Measurements from ENCODE around the gene FTCDNL1. TPM values are rescaled to one million over a fixed set of nuclear protein-coding genes. Genes with fewer than 3 reads are reported as not detected.

FTCDNL1 gene
- total and polyA plus RNA-seq, 2 donors (not counting 1 experiment from before 2014, with no cell fraction given): 1.7 to 1.9 TPM

DNA sequence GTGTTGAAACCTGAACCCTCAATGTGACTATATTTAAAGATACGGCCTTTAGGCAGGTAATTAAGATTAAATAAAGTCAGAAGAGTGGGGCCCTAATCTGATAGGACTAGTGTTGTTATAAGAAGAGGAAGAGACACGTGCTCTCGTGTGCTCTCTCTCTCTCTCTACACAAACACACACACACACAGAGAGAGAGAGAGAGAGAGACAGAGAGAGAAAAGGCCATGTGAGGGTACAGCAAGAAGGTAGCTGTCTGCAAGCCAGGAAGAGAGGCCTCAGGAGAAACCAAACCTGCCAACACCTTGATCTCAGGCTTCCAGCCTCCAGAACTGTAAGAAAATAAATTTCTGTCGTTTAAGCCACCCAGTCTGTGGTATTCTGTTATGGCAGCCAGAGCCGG lies 106.7 kb downstream of the FTCDNL1 start:
- no peak overlapping the region for H3K27ac Mint-ChIP-seq
- ATAC-seq (ENCODE audit: low read depth) (no peak), DNase-seq (no peak)
- TF ChIP-seq, protein P1, sequence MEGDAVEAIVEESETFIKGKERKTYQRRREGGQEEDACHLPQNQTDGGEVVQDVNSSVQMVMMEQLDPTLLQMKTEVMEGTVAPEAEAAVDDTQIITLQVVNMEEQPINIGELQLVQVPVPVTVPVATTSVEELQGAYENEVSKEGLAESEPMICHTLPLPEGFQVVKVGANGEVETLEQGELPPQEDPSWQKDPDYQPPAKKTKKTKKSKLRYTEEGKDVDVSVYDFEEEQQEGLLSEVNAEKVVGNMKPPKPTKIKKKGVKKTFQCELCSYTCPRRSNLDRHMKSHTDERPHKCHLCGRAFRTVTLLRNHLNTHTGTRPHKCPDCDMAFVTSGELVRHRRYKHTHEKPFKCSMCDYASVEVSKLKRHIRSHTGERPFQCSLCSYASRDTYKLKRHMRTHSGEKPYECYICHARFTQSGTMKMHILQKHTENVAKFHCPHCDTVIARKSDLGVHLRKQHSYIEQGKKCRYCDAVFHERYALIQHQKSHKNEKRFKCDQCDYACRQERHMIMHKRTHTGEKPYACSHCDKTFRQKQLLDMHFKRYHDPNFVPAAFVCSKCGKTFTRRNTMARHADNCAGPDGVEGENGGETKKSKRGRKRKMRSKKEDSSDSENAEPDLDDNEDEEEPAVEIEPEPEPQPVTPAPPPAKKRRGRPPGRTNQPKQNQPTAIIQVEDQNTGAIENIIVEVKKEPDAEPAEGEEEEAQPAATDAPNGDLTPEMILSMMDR (IDR thresholded peaks at IDR 0.05): no peak
- 100% methylated on average over 2 of the region's 5 CpGs for WGBS (ENCODE audit: insufficient coverage)
- Histone ChIP-seq H3K9me3 (ENCODE audit: control extremely low read depth in 1 of 3, control insufficient read depth in 2 of 3, insufficient read depth in 1 of 3, low read length in 2 of 3) (no peaks in the 10 kb centered on the region), H3K4me2 (replicated peaks; ENCODE audit: low read depth, low read length, poor library complexity, severe bottlenecking) (no peak overlapping the region), H3K27me3 (replicated peaks in 1 of 4; ENCODE audit: control extremely low read depth in 1 of 4, control insufficient read depth in 3 of 4, insufficient read depth in 4 of 4, low read length in 3 of 4) (peaks cover 0 to 5% (median 2%) of the 10 kb centered on the region in 4 experiments), H3K4me1 (ENCODE audit: control insufficient read depth in 2 of 2, insufficient read depth in 2 of 2, low read length in 2 of 2) (no peaks in the 10 kb centered on the region), H3K36me3 (replicated peaks in 1 of 2; ENCODE audit: control extremely low read depth in 1 of 2, control insufficient read depth in 1 of 2, extremely low read depth in 1 of 2, insufficient read depth in 2 of 2, low read length in 1 of 2) (no peaks in the 10 kb centered on the region), H3K79me2 (ENCODE audit: control insufficient read depth, insufficient read depth, low read length) (no peaks in the 10 kb centered on the region), H2AFZ (ENCODE audit: insufficient read depth, low read depth, low read length, poor library complexity, severe bottlenecking) (no peak overlapping the region), H4K20me1 (ENCODE audit: control insufficient read depth, insufficient read depth, low read length, poor library complexity, severe bottlenecking) (no peaks in the 10 kb centered on the region), H3K9ac (ENCODE audit: low read length) (no peak overlapping the region), H3K27ac (ENCODE audit: low read length in 2 of 2) (no peak overlapping the region), H3K4me3 (ENCODE audit: control extremely low read depth in 1 of 5, extremely low read depth in 1 of 5, insufficient read depth in 1 of 5, low read depth in 2 of 5, low read length in 4 of 5) (no peak overlapping the region)
- ChIA-PET POLR2A (no interaction called here), CTCF (interaction anchor here (1.3 kb wide), 1 partner anchor 1430 kb away, joined by 4 read pairs; no protein-coding TSS in a partner anchor)
- H3K27me3 Mint-ChIP-seq: peaks cover 24% of the 10 kb centered on the region
- H3K4me1 Mint-ChIP-seq: peaks cover 4% of the 10 kb centered on the region
- intact Hi-C loops (cut with micrococcal nuclease): no loop called here
- no peak overlapping the region for H3K4me3 Mint-ChIP-seq
- no peaks in the 10 kb centered on the region for H3K9me3 Mint-ChIP-seq (ENCODE audit: insufficient read depth)

DNA sequence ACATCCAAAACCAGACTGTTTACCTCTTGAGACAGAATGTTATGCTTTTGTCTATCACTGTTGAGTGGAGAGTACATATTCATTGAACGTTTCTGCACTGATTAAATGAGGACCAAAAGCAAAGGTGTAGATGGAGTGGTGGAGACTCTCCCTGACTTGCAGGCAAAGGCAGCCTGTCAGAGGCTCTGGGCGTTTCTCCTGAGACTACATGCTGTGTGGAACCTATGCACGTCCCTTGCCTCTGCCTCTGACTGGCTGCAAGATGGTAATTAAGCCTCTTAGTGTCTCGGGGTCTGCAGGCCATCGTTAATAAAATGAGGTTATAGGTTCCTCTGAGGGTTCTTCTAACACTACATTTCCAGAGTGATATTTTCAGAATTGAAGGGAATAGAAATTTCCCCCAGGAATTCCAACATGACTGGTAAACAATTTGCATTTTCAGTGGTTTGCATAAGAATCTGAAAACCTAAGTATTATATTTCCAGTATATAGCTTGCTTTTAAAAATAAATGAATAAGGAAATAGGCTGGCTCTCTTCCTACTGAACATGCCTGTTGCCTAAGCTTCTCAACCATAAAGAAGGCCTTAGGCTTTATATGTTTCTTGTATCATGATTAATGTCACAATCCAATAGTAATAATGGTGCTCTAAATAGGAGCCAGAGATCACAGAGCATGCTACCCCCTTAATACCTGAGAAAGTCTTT lies 107.4 kb downstream of the FTCDNL1 start:
- POLR2A ChIA-PET: no interaction called here
- Mint-ChIP-seq H3K9me3 (ENCODE audit: insufficient read depth) (no peaks in the 10 kb centered on the region), H3K27me3 (peaks cover 31% of the 10 kb centered on the region), H3K4me1 (peaks cover 4% of the 10 kb centered on the region), H3K27ac (no peak overlapping the region), H3K4me3 (no peak overlapping the region)
- Histone ChIP-seq H3K4me3 (ENCODE audit: control extremely low read depth in 1 of 5, extremely low read depth in 1 of 5, insufficient read depth in 1 of 5, low read depth in 2 of 5, low read length in 4 of 5) (no peak overlapping the region), H3K4me2 (replicated peaks; ENCODE audit: low read depth, low read length, poor library complexity, severe bottlenecking) (no peak overlapping the region), H3K9ac (ENCODE audit: low read length) (no peak overlapping the region), H3K9me3 (ENCODE audit: control extremely low read depth in 1 of 3, control insufficient read depth in 2 of 3, insufficient read depth in 1 of 3, low read length in 2 of 3) (no peaks in the 10 kb centered on the region), H3K79me2 (ENCODE audit: control insufficient read depth, insufficient read depth, low read length) (no peaks in the 10 kb centered on the region), H3K36me3 (replicated peaks in 1 of 2; ENCODE audit: control extremely low read depth in 1 of 2, control insufficient read depth in 1 of 2, extremely low read depth in 1 of 2, insufficient read depth in 2 of 2, low read length in 1 of 2) (no peaks in the 10 kb centered on the region), H3K27ac (ENCODE audit: low read length in 2 of 2) (no peak overlapping the region), H4K20me1 (ENCODE audit: control insufficient read depth, insufficient read depth, low read length, poor library complexity, severe bottlenecking) (no peaks in the 10 kb centered on the region), H3K27me3 (replicated peaks in 1 of 4; ENCODE audit: control extremely low read depth in 1 of 4, control insufficient read depth in 3 of 4, insufficient read depth in 4 of 4, low read length in 3 of 4) (peaks cover 0 to 6% (median 2%) of the 10 kb centered on the region in 4 experiments), H2AFZ (ENCODE audit: insufficient read depth, low read depth, low read length, poor library complexity, severe bottlenecking) (no peak overlapping the region), H3K4me1 (ENCODE audit: control insufficient read depth in 2 of 2, insufficient read depth in 2 of 2, low read length in 2 of 2) (no peaks in the 10 kb centered on the region)
- DNase-seq: no peak
- ATAC-seq (ENCODE audit: low read depth): no peak
- 47% methylated on average over 2 of the region's 5 CpGs for WGBS (ENCODE audit: insufficient coverage)
- CTCF ChIA-PET: interaction anchor here (1.3 to 4.7 kb wide), 2 partner anchors 1429 to 1430 kb away, joined by 4 to 37 read pairs; no protein-coding TSS in a partner anchor
- intact Hi-C loops (cut with micrococcal nuclease): no loop called here
- TF ChIP-seq, protein P1 (IDR thresholded peaks at IDR 0.05): no peak
- no peak for TF ChIP-seq EZH2 (IDR thresholded peaks at IDR 0.05; ENCODE audit: borderline replicate concordance, insufficient read depth, low read depth, low read length, poor library complexity, severe bottlenecking)
